Measurements from ENCODE around the gene EIF4EBP2. TPM values are rescaled to one million over a fixed set of nuclear protein-coding genes. Genes with fewer than 3 reads are reported as not detected.

The EIF4EBP2 gene
- total and polyA plus RNA-seq, 2 donors (not counting 3 experiments of a cell fraction or from before 2014, with no cell fraction given), result 18.2 to 47.0 TPM

GRCh38 chr10:70442332-70442988 is 38.5 kb downstream of the EIF4EBP2 start:
- Histone ChIP-seq H3K9ac (replicated peaks; ENCODE audit: extremely low read depth, insufficient read depth, low read length) (no peak overlapping the region), H3K9me1 (replicated peaks; ENCODE audit: control insufficient read depth, extremely low read depth, insufficient read depth, low read length) (no peaks in the 10 kb centered on the region), H3K4me1 (ENCODE audit: control insufficient read depth, extremely low read depth, insufficient read depth, low read length) (no peaks in the 10 kb centered on the region), H3K9me3 (replicated peaks; ENCODE audit: control insufficient read depth, insufficient read depth, low read length) (no peaks in the 10 kb centered on the region), H3K36me3 (ENCODE audit: control insufficient read depth in 2 of 2, extremely low read depth in 1 of 2, insufficient read depth in 2 of 2, low read length in 2 of 2) (no peaks in the 10 kb centered on the region), H3K4me3 (replicated peaks in 1 of 3; ENCODE audit: insufficient read depth in 1 of 3, low read depth in 1 of 3, low read length in 3 of 3) (no peak overlapping the region), H3K4me2 (ENCODE audit: insufficient read depth, low read length) (no peak overlapping the region), H3K27me3 (ENCODE audit: control insufficient read depth in 2 of 2, insufficient read depth in 2 of 2, low read length in 2 of 2) (peaks cover 40 to 48% of the 10 kb centered on the region in 2 experiments), H4K20me1 (replicated peaks; ENCODE audit: control insufficient read depth, extremely low read depth, insufficient read depth, low read length) (no peaks in the 10 kb centered on the region), H2AFZ (ENCODE audit: low read depth, low read length) (no peak overlapping the region), H3K27ac (ENCODE audit: insufficient read depth, low read depth, low read length) (no peak overlapping the region), H3K79me2 (ENCODE audit: control insufficient read depth, insufficient read depth, low read length) (no peaks in the 10 kb centered on the region)
- DNase-seq (ENCODE audit: low read depth, low spot score) (no peak), FAIRE-seq (no peak)
- ChIA-PET POLR2A (no interaction called here), CTCF (interaction anchor here (2.2 kb wide), 1 partner anchor 221 kb away, joined by 12 read pairs; no protein-coding TSS in a partner anchor)
- BruUV-seq (replicated peaks), result no TSS peak
- TF ChIP-seq GATA2 (IDR thresholded peaks at IDR 0.05; ENCODE audit: insufficient read depth, insufficient read length, low read depth, low read length), result no peak
- TF ChIP-seq POLR2A (IDR thresholded peaks at IDR 0.05; ENCODE audit: low read depth, low read length), result no peak
- no peak for TF ChIP-seq MAX (IDR thresholded peaks at IDR 0.05; ENCODE audit: insufficient read depth, insufficient read length)
- no peak for TF ChIP-seq POLR2AphosphoS5 (IDR thresholded peaks at IDR 0.05; ENCODE audit: insufficient read depth, low read depth, low read length)
- TF ChIP-seq EZH2 (IDR thresholded peaks at IDR 0.05; ENCODE audit: borderline replicate concordance, low read depth, low read length, severe bottlenecking), result no peak
- TF ChIP-seq JUN (IDR thresholded peaks at IDR 0.05; ENCODE audit: borderline replicate concordance, insufficient read depth, insufficient read length, low read depth), result no peak
- no peak for TF ChIP-seq FOS (IDR thresholded peaks at IDR 0.05; ENCODE audit: borderline replicate concordance, insufficient read depth, low read length)
- no peak for TF ChIP-seq MYC (IDR thresholded peaks at IDR 0.05; ENCODE audit: low read depth, low read length)
- TF ChIP-seq, protein P1, sequence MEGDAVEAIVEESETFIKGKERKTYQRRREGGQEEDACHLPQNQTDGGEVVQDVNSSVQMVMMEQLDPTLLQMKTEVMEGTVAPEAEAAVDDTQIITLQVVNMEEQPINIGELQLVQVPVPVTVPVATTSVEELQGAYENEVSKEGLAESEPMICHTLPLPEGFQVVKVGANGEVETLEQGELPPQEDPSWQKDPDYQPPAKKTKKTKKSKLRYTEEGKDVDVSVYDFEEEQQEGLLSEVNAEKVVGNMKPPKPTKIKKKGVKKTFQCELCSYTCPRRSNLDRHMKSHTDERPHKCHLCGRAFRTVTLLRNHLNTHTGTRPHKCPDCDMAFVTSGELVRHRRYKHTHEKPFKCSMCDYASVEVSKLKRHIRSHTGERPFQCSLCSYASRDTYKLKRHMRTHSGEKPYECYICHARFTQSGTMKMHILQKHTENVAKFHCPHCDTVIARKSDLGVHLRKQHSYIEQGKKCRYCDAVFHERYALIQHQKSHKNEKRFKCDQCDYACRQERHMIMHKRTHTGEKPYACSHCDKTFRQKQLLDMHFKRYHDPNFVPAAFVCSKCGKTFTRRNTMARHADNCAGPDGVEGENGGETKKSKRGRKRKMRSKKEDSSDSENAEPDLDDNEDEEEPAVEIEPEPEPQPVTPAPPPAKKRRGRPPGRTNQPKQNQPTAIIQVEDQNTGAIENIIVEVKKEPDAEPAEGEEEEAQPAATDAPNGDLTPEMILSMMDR (IDR thresholded peaks at IDR 0.05; ENCODE audit: extremely low read depth in 1 of 2, insufficient read depth in 1 of 2, low read depth in 1 of 2, low read length in 2 of 2), result no peak
- intact Hi-C loops (cut with micrococcal nuclease) (no loop called here), dilution Hi-C loops (cut with MboI; ENCODE audit: extremely low pct_ligation_motif_present, low sequenced_read_pairs) (no loop called here)

Measured in endothelial cell of umbilical vein (primary cell).